Endothelial cell of umbilical vein (primary cell): ENCODE results near the gene CLSTN1. TPM values are rescaled to one million over a fixed set of nuclear protein-coding genes. Genes with fewer than 3 reads are reported as not detected.

ENCODE experiments used
- BruUV-seq: library from RNA; stranded (reverse); fragments of 400-500 nt; replicated peaks from 2 replicates; lab custom pipeline; 2021; lab: Mats Ljungman, UMichigan
- CTCF ChIA-PET: fragments of 300-600, 350-600 bp; sonication (Branson Sonifier 250); formaldehyde crosslinking; loops from one replicate; lab custom pipeline; 2021; ENCODE audit warnings: antibody characterized with exemption, inconsistent platforms; lab: Charles Lee
- POLR2A ChIA-PET: fragments of 300-600, 350-600 bp; sonication (Branson Sonifier 250); formaldehyde crosslinking; loops from one replicate; lab custom pipeline; 2021; ENCODE audit warnings: antibody characterized with exemption, inconsistent platforms; lab: Charles Lee
- DNase-seq: peaks from one replicate; pipeline ENCODE4 v3.0.0-alpha.2; 2011; ENCODE audit warnings: low read depth, low spot score
- FAIRE-seq: peaks from 2 replicates; lab custom pipeline; 2011; peaks lifted over from hg19 to GRCh38; lab: Jason Lieb, UNC
- H2AFZ ChIP-seq: 2 replicates; pipeline ENCODE4 v1.6.0; 2012; ENCODE audit warnings: low read depth, low read length, control low read depth, inconsistent platforms
- H3K27ac ChIP-seq: 2 replicates; pipeline ENCODE4 v1.5.1; 2011; ENCODE audit warnings: low read depth, mild to moderate bottlenecking, control low read depth, low read length, moderate library complexity; ENCODE audit not compliant: insufficient read depth
- H3K27me3 ChIP-seq, 2 experiments: 2 replicates each; pipeline versions ENCODE4 v1.6.0 to v1.6.1; 2011; ENCODE audit warnings: low read length in 2 of 2, mixed read lengths in 1 of 2; ENCODE audit not compliant: control insufficient read depth in 2 of 2, insufficient read depth in 2 of 2
- H3K36me3 ChIP-seq, 2 experiments: 2 replicates in 1 of 2; 3 replicates in 1 of 2; pipeline ENCODE4 v1.5.1; 2011; ENCODE audit warnings: low read length in 2 of 2, mild to moderate bottlenecking in 1 of 2, moderate library complexity in 1 of 2; ENCODE audit not compliant: control insufficient read depth in 2 of 2, insufficient read depth in 2 of 2; ENCODE audit errors: extremely low read depth in 1 of 2
- H3K4me1 ChIP-seq: 3 replicates; pipeline ENCODE4 v1.5.1; 2011; ENCODE audit warnings: mild to moderate bottlenecking, low read length; ENCODE audit not compliant: control insufficient read depth, insufficient read depth; ENCODE audit errors: extremely low read depth
- H3K4me2 ChIP-seq: 2 replicates; pipeline ENCODE4 v1.6.1; 2011; ENCODE audit warnings: low read length, control low read depth, mixed read lengths; ENCODE audit not compliant: insufficient read depth
- H3K4me3 ChIP-seq, 3 experiments: fragments of 200-600 bp in 1 of 3; sonication (generic), shearing (Covaris generic) in 1 of 3; replicated peaks in 1 of 3; 2 replicates each; pipeline ENCODE4 v1.5.1; 2011 to 2016; ENCODE audit warnings: control low read depth in 3 of 3, low read length in 3 of 3, mild to moderate bottlenecking in 2 of 3, inconsistent platforms in 1 of 3, low read depth in 1 of 3, moderate library complexity in 1 of 3; ENCODE audit not compliant: insufficient read depth in 1 of 3
- H3K79me2 ChIP-seq: 2 replicates; pipeline ENCODE4 v1.6.0; 2012; ENCODE audit warnings: low read length, inconsistent platforms; ENCODE audit not compliant: control insufficient read depth, insufficient read depth
- H3K9ac ChIP-seq: replicated peaks from 2 replicates; pipeline ENCODE3; 2011; ENCODE audit warnings: low read length, control low read depth; ENCODE audit not compliant: insufficient read depth; ENCODE audit errors: extremely low read depth
- H3K9me1 ChIP-seq: replicated peaks from 3 replicates; pipeline ENCODE4 v1.6.0; 2011; ENCODE audit warnings: mild to moderate bottlenecking, low read length; ENCODE audit not compliant: control insufficient read depth, insufficient read depth; ENCODE audit errors: extremely low read depth
- H3K9me3 ChIP-seq: replicated peaks from 2 replicates; pipeline ENCODE4 v1.5.1; 2012; ENCODE audit warnings: low read length, inconsistent platforms; ENCODE audit not compliant: control insufficient read depth, insufficient read depth
- H4K20me1 ChIP-seq: replicated peaks from 2 replicates; pipeline ENCODE3; 2011; ENCODE audit warnings: mild to moderate bottlenecking, low read length; ENCODE audit not compliant: control insufficient read depth, insufficient read depth; ENCODE audit errors: extremely low read depth
- EZH2 ChIP-seq: IDR thresholded peaks from 2 replicates; pipeline ENCODE4 v1.6.1; 2012; ENCODE audit warnings: borderline replicate concordance, low read depth, mild to moderate bottlenecking, moderate library complexity, low read length, inconsistent platforms; ENCODE audit not compliant: severe bottlenecking
- FOS ChIP-seq: IDR thresholded peaks from 2 replicates; pipeline ENCODE4 v1.6.1; 2011; ENCODE audit warnings: mild to moderate bottlenecking, low read length, moderate library complexity, borderline replicate concordance; ENCODE audit not compliant: insufficient read depth
- GATA2 ChIP-seq: IDR thresholded peaks from 2 replicates; pipeline ENCODE4 v1.7.0; 2011; ENCODE audit warnings: low read depth, mild to moderate bottlenecking, moderate library complexity, mixed read lengths, low read length; ENCODE audit not compliant: insufficient read length, insufficient read depth
- JUN ChIP-seq: IDR thresholded peaks from 2 replicates; pipeline ENCODE4 v1.6.1; 2011; ENCODE audit warnings: borderline replicate concordance, low read depth; ENCODE audit not compliant: insufficient read length, insufficient read depth
- MYC ChIP-seq: IDR thresholded peaks from one replicate; pipeline ENCODE4 v1.6.1; 2011; ENCODE audit warnings: mild to moderate bottlenecking, low read depth, low read length
- POLR2A ChIP-seq: IDR thresholded peaks from 2 replicates; pipeline ENCODE4 v1.6.1; 2012; ENCODE audit warnings: low read depth, mild to moderate bottlenecking, control low read depth, low read length
- POLR2AphosphoS5 ChIP-seq: IDR thresholded peaks from 2 replicates; pipeline ENCODE4 v1.6.1; 2012; ENCODE audit warnings: low read depth, mild to moderate bottlenecking, control low read depth, low read length, moderate library complexity; ENCODE audit not compliant: insufficient read depth
- dilution Hi-C: fragments of 300-500 bp; cut with MboI; formaldehyde crosslinking; loops from one replicate; pipeline ENCODE4 v1.15.0; 2019; ENCODE audit warnings: low sequenced_read_pairs; ENCODE audit not compliant: extremely low pct_ligation_motif_present
- intact Hi-C: fragments of 100-400 bp; cut with micrococcal nuclease; formaldehyde crosslinking; loops from one replicate; pipeline ENCODE4 v1.10.0; 2022
- polyA plus RNA-seq, 4 experiments: library from polyadenylated mRNA; depleted of rRNA in 3 of 4; stranded (reverse) in 3 of 4; unstranded in 1 of 4; fragments of >200 nt; gene quantifications; 2 replicates each; pipeline versions ENCODE4 v1.2.1 to v1.2.3, GENCODE V29; 2011 to 2012; ENCODE audit warnings: missing spikeins in 1 of 4
- total RNA-seq: library from RNA; stranded (reverse); gene quantifications from 2 replicates; pipeline ENCODE4 v1.2.3, GENCODE V29; 2021
- TF ChIP-seq, protein P1 (sequence below): IDR thresholded peaks from 2 replicates; pipeline ENCODE4 v1.6.1; 2011; ENCODE audit not compliant: insufficient read depth, insufficient read length
- TF ChIP-seq, protein P2 (sequence below), 2 donors: IDR thresholded peaks; 1 replicate in 1 of 2; 2 replicates in 1 of 2; pipeline ENCODE4 v1.5.1; 2011; ENCODE audit warnings: low read length in 2 of 2, mild to moderate bottlenecking in 2 of 2, moderate library complexity in 2 of 2, control low read depth in 1 of 2, inconsistent platforms in 1 of 2, low read depth in 1 of 2; ENCODE audit not compliant: insufficient read depth in 1 of 2; ENCODE audit errors: extremely low read depth in 1 of 2

Gene CLSTN1
- total and polyA plus RNA-seq, 2 donors (not counting 3 experiments of a cell fraction or from before 2014, with no cell fraction given): 49.1 to 130 TPM

DNA sequence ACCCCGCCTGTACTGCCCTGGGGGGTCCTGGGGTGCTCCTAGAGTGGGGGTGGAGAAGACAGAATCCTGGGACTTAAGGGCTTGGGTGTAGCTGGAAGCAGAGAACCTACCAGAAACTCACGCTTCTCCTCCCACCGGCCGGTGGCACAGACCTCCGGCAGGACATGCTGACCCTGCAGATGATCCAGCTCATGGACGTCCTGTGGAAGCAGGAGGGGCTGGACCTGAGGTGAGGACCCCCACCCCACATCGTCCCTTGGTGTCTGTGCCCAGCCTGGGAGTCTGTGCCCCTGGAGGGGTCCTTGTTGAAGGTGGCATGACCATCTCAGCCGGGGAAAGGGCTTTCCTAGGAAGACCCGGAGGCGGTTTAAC is 101.4 kb downstream of the CLSTN1 start:
- ChIA-PET CTCF (interaction anchor here (0.6 to 4.2 kb wide), 5 partner anchors 14 to 147 kb away, joined by 3 to 35 read pairs (median 13); no protein-coding TSS in a partner anchor), POLR2A (no interaction called here)
- no peaks in the 10 kb centered on the region for H3K9me3 ChIP-seq
- no peaks in the 10 kb centered on the region for H3K9me1 ChIP-seq
- H3K4me3 ChIP-seq: no peak overlapping the region
- H3K27me3 ChIP-seq: no peaks in the 10 kb centered on the region
- intact Hi-C loops: no loop called here
- no peaks in the 10 kb centered on the region for H3K79me2 ChIP-seq
- FAIRE-seq (no peak), DNase-seq (no peak)
- dilution Hi-C loops: no loop called here
- H3K36me3 ChIP-seq: no peaks in the 10 kb centered on the region
- H3K27ac ChIP-seq: no peak overlapping the region
- BruUV-seq: no TSS peak
- H3K4me1 ChIP-seq: no peaks in the 10 kb centered on the region
- H4K20me1 ChIP-seq: no peaks in the 10 kb centered on the region
- no peak overlapping the region for H3K4me2 ChIP-seq
- no peak overlapping the region for H2AFZ ChIP-seq
- TF ChIP-seq JUN (no peak), POLR2AphosphoS5 (no peak), EZH2 (no peak), POLR2A (no peak), GATA2 (no peak), MYC (no peak), FOS (no peak)
- TF ChIP-seq, protein P1, sequence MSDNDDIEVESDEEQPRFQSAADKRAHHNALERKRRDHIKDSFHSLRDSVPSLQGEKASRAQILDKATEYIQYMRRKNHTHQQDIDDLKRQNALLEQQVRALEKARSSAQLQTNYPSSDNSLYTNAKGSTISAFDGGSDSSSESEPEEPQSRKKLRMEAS: no peak
- TF ChIP-seq, protein P2, sequence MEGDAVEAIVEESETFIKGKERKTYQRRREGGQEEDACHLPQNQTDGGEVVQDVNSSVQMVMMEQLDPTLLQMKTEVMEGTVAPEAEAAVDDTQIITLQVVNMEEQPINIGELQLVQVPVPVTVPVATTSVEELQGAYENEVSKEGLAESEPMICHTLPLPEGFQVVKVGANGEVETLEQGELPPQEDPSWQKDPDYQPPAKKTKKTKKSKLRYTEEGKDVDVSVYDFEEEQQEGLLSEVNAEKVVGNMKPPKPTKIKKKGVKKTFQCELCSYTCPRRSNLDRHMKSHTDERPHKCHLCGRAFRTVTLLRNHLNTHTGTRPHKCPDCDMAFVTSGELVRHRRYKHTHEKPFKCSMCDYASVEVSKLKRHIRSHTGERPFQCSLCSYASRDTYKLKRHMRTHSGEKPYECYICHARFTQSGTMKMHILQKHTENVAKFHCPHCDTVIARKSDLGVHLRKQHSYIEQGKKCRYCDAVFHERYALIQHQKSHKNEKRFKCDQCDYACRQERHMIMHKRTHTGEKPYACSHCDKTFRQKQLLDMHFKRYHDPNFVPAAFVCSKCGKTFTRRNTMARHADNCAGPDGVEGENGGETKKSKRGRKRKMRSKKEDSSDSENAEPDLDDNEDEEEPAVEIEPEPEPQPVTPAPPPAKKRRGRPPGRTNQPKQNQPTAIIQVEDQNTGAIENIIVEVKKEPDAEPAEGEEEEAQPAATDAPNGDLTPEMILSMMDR (IDR thresholded peaks at IDR 0.05; ENCODE audit: extremely low read depth in 1 of 2, insufficient read depth in 1 of 2, low read depth in 1 of 2, low read length in 2 of 2): no peak
- no peak overlapping the region for H3K9ac ChIP-seq
